K562 (cell line): ENCODE data around the gene HMX2. TPM values are rescaled to one million over a fixed set of nuclear protein-coding genes. Genes with fewer than 3 reads are reported as not detected.

Source experiments
- FOXK2 ChIP-seq, 2 experiments: fragments of 450-650 bp; IDR thresholded peaks in 1 of 2; conservative IDR thresholded peaks in 1 of 2; 2 replicates each; pipeline ENCODE4 v1.6.1; 2016; ENCODE audit warnings: low read depth in 2 of 2, mild to moderate bottlenecking in 1 of 2
- GTF2E2 ChIP-seq: fragments of 200-800 bp; sonication (Bioruptor generic); IDR thresholded peaks from 2 replicates; pipeline ENCODE4 v1.6.1; 2016; ENCODE audit warnings: missing genetic modification characterization, missing compliant biosample characterization
- HDAC1 ChIP-seq, 2 experiments: fragments of 450-650 bp; IDR thresholded peaks; 2 replicates each; pipeline ENCODE4 v1.6.1; 2016 to 2017; ENCODE audit warnings: inconsistent platforms in 1 of 2, mild to moderate bottlenecking in 1 of 2, moderate library complexity in 1 of 2
- KAT2B ChIP-seq: IDR thresholded peaks from one replicate; pipeline ENCODE4 v1.6.1; 2012; ENCODE audit warnings: low read depth, mild to moderate bottlenecking, control low read depth, inconsistent platforms, low read length, moderate library complexity
- POLR2G ChIP-seq: fragments of 200-400 bp; formaldehyde crosslinking; IDR thresholded peaks from 2 replicates; pipeline ENCODE4 v1.6.1; 2017; ENCODE audit warnings: low read depth, mild to moderate bottlenecking, antibody characterized with exemption, low read length, moderate library complexity
- POU5F1 ChIP-seq: fragments of 150-350 bp; IDR thresholded peaks from 2 replicates; pipeline ENCODE4 v1.6.1; 2014; ENCODE audit warnings: borderline replicate concordance, low read length, low read depth, mild to moderate bottlenecking; ENCODE audit not compliant: partially characterized antibody
- RAD51 ChIP-seq: fragments of 450-650 bp; IDR thresholded peaks from 2 replicates; pipeline ENCODE4 v1.7.1; 2016; ENCODE audit warnings: low read depth, mild to moderate bottlenecking, borderline replicate concordance
- RB1 ChIP-seq: fragments of 450-650 bp; IDR thresholded peaks from 2 replicates; pipeline ENCODE4 v1.6.1; 2017; ENCODE audit warnings: low read depth, mild to moderate bottlenecking
- RBM15 ChIP-seq: fragments of 200-400 bp; formaldehyde crosslinking; IDR thresholded peaks from 2 replicates; pipeline ENCODE4 v1.6.1; 2018; ENCODE audit warnings: mild to moderate bottlenecking, low read length, moderate library complexity; ENCODE audit not compliant: insufficient read depth
- RFX5 ChIP-seq: IDR thresholded peaks from 2 replicates; pipeline ENCODE4 v1.6.1; 2011; ENCODE audit warnings: low read depth, mild to moderate bottlenecking, improper control_type of control experiment, low read length
- SP1 ChIP-seq: sonication (generic); formaldehyde crosslinking; IDR thresholded peaks from 2 replicates; pipeline ENCODE4 v1.8.1; 2022; ENCODE audit warnings: mild to moderate bottlenecking, missing genetic modification reagents
- TRIM28 ChIP-seq: fragments of 450-650 bp; IDR thresholded peaks from 2 replicates; pipeline ENCODE4 v1.6.1; 2017
- ZNF121 ChIP-seq: sonication (generic); formaldehyde crosslinking; conservative IDR thresholded peaks from 2 replicates; pipeline ENCODE4 v1.8.0; 2022; ENCODE audit warnings: missing genetic modification reagents
- ZNF197 ChIP-seq: fragments of 200-800 bp; sonication (Bioruptor generic); IDR thresholded peaks from 2 replicates; pipeline ENCODE4 v1.6.1; 2016; ENCODE audit warnings: low read depth, missing genetic modification characterization, missing compliant biosample characterization
- ZNF830 ChIP-seq: fragments of 250-450 bp; sonication (Bioruptor Pico); IDR thresholded peaks from 2 replicates; pipeline ENCODE4 v1.5.0; 2021; ENCODE audit warnings: mild to moderate bottlenecking
- polyA plus RNA-seq, 8 experiments: library from polyadenylated mRNA; depleted of rRNA in 4 of 8; stranded (reverse) in 5 of 8; unstranded in 3 of 8; fragments of >200 nt; fragmentation: Nextera tagmentation in 2 of 8; fragmentation: Illumina TruSeq in 1 of 8; extraction: Ambion mirVana in 2 of 8; extraction: Trizol in 1 of 8; gene quantifications; 2 replicates each; pipeline versions ENCODE4 v1.2.1 to v1.2.3, GENCODE V29; 2011 to 2014; ENCODE audit warnings: inconsistent platforms in 1 of 8, missing spikeins in 1 of 8
- total RNA-seq, 7 experiments: library from RNA; depleted of rRNA in 6 of 7; stranded (reverse); fragments of >200 nt in 6 of 7; fragmentation: Illumina TruSeq in 2 of 7; extraction: Trizol in 2 of 7; gene quantifications; 2 replicates each; pipeline versions ENCODE4 v1.2.1 to v1.2.3, GENCODE V29; 2011 to 2021; ENCODE audit warnings: low replicate concordance in 1 of 7
- TF ChIP-seq, protein P1 (sequence below): fragments of 200-800 bp; sonication (Bioruptor generic); IDR thresholded peaks from 2 replicates; pipeline ENCODE4 v1.6.1; 2017; ENCODE audit warnings: missing genetic modification characterization, missing compliant biosample characterization
- TF ChIP-seq, protein P2 (sequence below): sonication (generic); formaldehyde crosslinking; IDR thresholded peaks from 2 replicates; pipeline ENCODE4 v1.8.0; 2022; ENCODE audit warnings: mild to moderate bottlenecking, missing genetic modification reagents
- TF ChIP-seq, protein P3 (sequence below): fragments of 250-450 bp; sonication (Bioruptor Pico); IDR thresholded peaks from 2 replicates; pipeline ENCODE4 v1.5.0; 2021; ENCODE audit warnings: mild to moderate bottlenecking, moderate library complexity
- TF ChIP-seq, protein P4 (sequence below): fragments of 450-650 bp; IDR thresholded peaks from 2 replicates; pipeline ENCODE4 v1.6.1; 2016; ENCODE audit warnings: antibody characterized with exemption

HMX2 gene
- total and polyA plus RNA-seq, 9 of the 15 experiments (the other 6 are each of a cell fraction or from before 2014, with no cell fraction given), result 0.07 to 0.58 (median 0.09) TPM; not detected in 2

DNA sequence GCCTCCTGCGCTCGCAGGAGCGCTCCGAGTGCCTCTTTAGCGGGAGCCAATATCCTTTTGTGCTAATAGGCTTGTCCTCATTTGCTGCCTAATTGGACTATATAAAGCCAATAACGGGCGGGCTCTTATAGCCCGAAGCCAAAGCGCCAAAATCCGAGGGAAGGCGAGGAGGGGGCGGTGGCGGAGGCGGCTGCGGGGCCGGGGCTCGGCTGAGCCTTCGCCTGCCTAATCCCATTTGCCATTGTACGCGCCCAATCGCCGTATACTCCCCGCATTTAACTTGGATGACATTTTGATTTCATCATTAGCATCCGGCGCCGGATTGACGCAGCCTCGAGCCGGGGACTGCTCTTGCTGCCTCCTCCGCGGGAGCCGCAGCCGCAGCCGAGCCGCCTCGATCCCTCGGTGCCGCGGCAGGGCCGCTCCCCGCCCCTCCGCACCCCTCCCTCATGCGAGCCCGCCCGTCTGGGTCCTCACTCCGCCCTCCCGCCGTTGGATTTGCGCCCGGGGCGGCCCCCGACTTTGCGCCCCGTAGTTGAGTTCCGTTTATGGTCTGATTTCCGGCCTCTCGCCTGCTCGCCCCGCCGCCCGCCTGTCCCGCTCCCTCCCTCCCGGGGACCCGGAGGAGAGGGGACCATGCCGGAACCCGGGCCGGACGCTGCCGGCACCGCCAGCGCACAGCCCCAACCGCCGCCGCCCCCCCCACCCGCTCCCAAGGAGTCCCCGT is 12.4 kb upstream of the HMX2 start, which contains the start of gene HMX3 (continued):
- TF ChIP-seq, protein P1, sequence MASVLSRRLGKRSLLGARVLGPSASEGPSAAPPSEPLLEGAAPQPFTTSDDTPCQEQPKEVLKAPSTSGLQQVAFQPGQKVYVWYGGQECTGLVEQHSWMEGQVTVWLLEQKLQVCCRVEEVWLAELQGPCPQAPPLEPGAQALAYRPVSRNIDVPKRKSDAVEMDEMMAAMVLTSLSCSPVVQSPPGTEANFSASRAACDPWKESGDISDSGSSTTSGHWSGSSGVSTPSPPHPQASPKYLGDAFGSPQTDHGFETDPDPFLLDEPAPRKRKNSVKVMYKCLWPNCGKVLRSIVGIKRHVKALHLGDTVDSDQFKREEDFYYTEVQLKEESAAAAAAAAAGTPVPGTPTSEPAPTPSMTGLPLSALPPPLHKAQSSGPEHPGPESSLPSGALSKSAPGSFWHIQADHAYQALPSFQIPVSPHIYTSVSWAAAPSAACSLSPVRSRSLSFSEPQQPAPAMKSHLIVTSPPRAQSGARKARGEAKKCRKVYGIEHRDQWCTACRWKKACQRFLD (CRISPR knock-in tag), result no peak
- TF ChIP-seq HDAC1 (IDR thresholded peaks at IDR 0.05) (no peak), GTF2E2 (tag) (no peak), ZNF197 (no peak), FOXK2 (conservative IDR thresholded peaks at IDR 0.05 in 1 of 2, IDR thresholded peaks at IDR 0.05 in 1 of 2; ENCODE audit: low read depth in 2 of 2) (no peak), TRIM28 (no peak), RFX5 (no peak), SP1 (CRISPR knock-in tag) (peak; percentile 13; the same call in 1 of the 2 replicates), RAD51 (no peak), ZNF121 (CRISPR knock-in tag) (no peak), ZNF830 (CRISPR knock-in tag) (no peak), KAT2B (no peak), RBM15 (no peak), RB1 (no peak), POU5F1 (no peak), POLR2G (peak; percentile 77)
- TF ChIP-seq, protein P2, sequence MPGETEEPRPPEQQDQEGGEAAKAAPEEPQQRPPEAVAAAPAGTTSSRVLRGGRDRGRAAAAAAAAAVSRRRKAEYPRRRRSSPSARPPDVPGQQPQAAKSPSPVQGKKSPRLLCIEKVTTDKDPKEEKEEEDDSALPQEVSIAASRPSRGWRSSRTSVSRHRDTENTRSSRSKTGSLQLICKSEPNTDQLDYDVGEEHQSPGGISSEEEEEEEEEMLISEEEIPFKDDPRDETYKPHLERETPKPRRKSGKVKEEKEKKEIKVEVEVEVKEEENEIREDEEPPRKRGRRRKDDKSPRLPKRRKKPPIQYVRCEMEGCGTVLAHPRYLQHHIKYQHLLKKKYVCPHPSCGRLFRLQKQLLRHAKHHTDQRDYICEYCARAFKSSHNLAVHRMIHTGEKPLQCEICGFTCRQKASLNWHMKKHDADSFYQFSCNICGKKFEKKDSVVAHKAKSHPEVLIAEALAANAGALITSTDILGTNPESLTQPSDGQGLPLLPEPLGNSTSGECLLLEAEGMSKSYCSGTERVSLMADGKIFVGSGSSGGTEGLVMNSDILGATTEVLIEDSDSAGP (CRISPR knock-in tag), result no peak
- TF ChIP-seq, protein P3, sequence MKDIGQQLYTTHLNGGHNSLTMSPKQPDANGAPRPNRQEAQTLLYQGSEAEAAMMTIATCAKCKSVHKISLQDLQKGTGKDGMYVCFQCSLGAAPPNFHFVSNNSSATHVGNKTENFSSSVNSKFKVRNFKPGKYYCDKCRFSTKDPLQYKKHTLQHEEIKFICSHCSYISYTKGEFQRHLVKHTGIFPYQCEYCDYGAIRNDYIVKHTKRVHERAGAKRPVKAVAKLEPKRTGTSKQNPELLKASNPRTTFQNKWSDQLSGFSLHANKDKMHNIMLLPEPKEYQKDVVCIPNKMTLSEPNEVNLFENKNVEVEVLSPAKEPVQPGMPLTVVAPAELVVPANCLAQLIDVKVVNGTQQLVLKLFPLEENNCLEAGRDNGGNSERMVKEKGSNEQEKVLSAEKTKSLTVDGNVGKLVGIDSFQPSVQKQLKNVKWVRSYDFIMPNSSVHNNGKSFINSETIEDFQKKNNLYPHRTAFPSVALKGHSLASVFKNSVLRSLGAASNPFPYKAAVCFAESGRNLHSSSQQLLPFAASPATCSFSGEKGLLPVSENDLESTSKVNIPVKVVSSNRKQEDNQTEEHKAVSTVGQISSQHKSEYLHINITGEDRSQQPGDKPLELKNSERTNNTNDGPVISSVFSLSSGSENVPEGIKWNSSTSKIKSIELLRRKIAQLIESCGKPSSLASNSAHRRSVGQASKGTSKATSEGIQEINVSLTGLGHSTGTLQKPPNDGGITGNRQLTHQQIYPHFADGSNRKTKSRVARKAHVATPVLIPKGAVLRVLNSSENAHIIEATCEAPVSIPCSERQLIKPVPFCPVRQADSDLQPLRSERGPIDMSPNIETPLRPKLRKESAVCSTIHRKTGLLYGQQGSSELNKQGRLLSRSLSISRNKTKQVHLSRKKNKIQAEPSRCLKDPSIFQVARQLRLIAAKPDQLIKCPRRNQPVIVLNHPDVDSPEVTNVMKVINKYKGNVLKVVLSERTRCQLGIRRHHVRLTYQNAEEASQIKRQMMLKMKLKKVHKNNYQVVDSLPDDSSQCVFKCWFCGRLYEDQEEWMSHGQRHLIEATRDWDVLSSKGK (CRISPR knock-in tag), result no peak
- TF ChIP-seq, protein P4, sequence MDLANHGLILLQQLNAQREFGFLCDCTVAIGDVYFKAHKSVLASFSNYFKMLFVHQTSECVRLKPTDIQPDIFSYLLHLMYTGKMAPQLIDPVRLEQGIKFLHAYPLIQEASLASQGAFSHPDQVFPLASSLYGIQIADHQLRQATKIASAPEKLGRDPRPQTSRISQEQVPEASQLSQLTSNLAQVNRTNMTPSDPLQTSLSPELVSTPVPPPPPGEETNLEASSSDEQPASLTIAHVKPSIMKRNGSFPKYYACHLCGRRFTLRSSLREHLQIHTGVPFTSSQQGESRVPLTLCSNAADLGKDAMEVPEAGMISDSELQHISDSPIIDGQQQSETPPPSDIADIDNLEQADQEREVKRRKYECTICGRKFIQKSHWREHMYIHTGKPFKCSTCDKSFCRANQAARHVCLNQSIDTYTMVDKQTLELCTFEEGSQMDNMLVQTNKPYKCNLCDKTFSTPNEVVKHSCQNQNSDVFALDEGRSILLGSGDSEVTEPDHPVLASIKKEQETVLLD, result no peak
